B cell (primary cell): ENCODE data around the gene ANKRD65. TPM values are rescaled to one million over a fixed set of nuclear protein-coding genes. Genes with fewer than 3 reads are reported as not detected.

Experiments
- ATAC-seq: fragments of 200-7000 bp; cut with Tn5 transposase; one replicate; pipeline ENCODE4 v1.10.0; 2021; ENCODE audit warnings: low read depth, mild to moderate bottlenecking, moderate number of reproducible peaks, moderate library complexity
- CTCF ChIA-PET: fragments of 350-600 bp; sonication (Branson Sonifier 250); formaldehyde crosslinking; loops from one replicate; lab custom pipeline; 2021; ENCODE audit warnings: antibody characterized with exemption, inconsistent platforms; lab: Charles Lee
- POLR2A ChIA-PET: fragments of 350-600 bp; sonication (Branson Sonifier 250); formaldehyde crosslinking; loops from one replicate; lab custom pipeline; 2021; ENCODE audit warnings: antibody characterized with exemption; lab: Charles Lee
- DNase-seq: peaks from one replicate; pipeline ENCODE4 v3.0.0; 2013
- H2AFZ ChIP-seq: 2 replicates; pipeline ENCODE4 v1.6.1; 2012; ENCODE audit warnings: mild to moderate bottlenecking, low read depth, low read length; ENCODE audit not compliant: insufficient read depth, poor library complexity, severe bottlenecking
- H3K27ac ChIP-seq, 2 donors: 1 replicate in 1 of 2; 2 replicates in 1 of 2; pipeline ENCODE4 v1.5.1; 2012 to 2013; ENCODE audit warnings: low read length in 2 of 2, mild to moderate bottlenecking in 2 of 2, moderate library complexity in 1 of 2
- H3K27me3 ChIP-seq, 4 experiments: fragments of 200-600 bp in 1 of 4; sonication (generic) in 1 of 4; replicated peaks in 1 of 4; 1 replicate in 2 of 4; 2 replicates in 2 of 4; pipeline versions ENCODE4 v1.6.1 to v1.7.0; 2013 to 2016; ENCODE audit warnings: low read length in 3 of 4, mild to moderate bottlenecking in 2 of 4, mixed read lengths in 1 of 4, moderate library complexity in 1 of 4; ENCODE audit not compliant: insufficient read depth in 4 of 4, control insufficient read depth in 3 of 4; ENCODE audit errors: control extremely low read depth in 1 of 4
- H3K36me3 ChIP-seq, 2 experiments: replicated peaks in 1 of 2; 1 replicate in 1 of 2; 2 replicates in 1 of 2; pipeline versions ENCODE4 v1.6.1 to v1.7.1; 2013; ENCODE audit warnings: low read length in 1 of 2; ENCODE audit not compliant: insufficient read depth in 2 of 2, control insufficient read depth in 1 of 2; ENCODE audit errors: control extremely low read depth in 1 of 2, extremely low read depth in 1 of 2
- H3K4me1 ChIP-seq, 2 donors: fragments of 200-600 bp in 1 of 2; sonication (generic) in 1 of 2; 1 replicate in 1 of 2; 2 replicates in 1 of 2; pipeline versions ENCODE4 v1.5.1 to v1.6.1; 2013 to 2017; ENCODE audit warnings: low read length in 2 of 2; ENCODE audit not compliant: control insufficient read depth in 2 of 2, insufficient read depth in 2 of 2
- H3K4me2 ChIP-seq: replicated peaks from 2 replicates; pipeline ENCODE3; 2012; ENCODE audit warnings: mild to moderate bottlenecking, low read depth, low read length; ENCODE audit not compliant: poor library complexity, severe bottlenecking
- H3K4me3 ChIP-seq, 5 experiments: fragments of 200-600 bp in 1 of 5; sonication (generic) in 1 of 5; 1 replicate in 3 of 5; 2 replicates in 2 of 5; pipeline versions ENCODE4 v1.5.1 to v1.7.0; 2011 to 2016; ENCODE audit warnings: low read length in 4 of 5, mild to moderate bottlenecking in 4 of 5, low read depth in 2 of 5, control low read depth in 1 of 5, moderate library complexity in 1 of 5; ENCODE audit not compliant: insufficient read depth in 1 of 5; ENCODE audit errors: control extremely low read depth in 1 of 5, extremely low read depth in 1 of 5
- H3K79me2 ChIP-seq: fragments of 200-600 bp; sonication (generic); one replicate; pipeline ENCODE4 v1.6.0; 2016; ENCODE audit warnings: low read length; ENCODE audit not compliant: control insufficient read depth, insufficient read depth
- H3K9ac ChIP-seq: fragments of 200-600 bp; sonication (generic); 2 replicates; pipeline ENCODE4 v1.6.1; 2017; ENCODE audit warnings: mild to moderate bottlenecking, low read length, moderate library complexity
- H3K9me3 ChIP-seq, 3 donors: one replicate each; pipeline versions ENCODE4 v1.6.1 to v1.7.1; 2013; ENCODE audit warnings: low read length in 2 of 3; ENCODE audit not compliant: control insufficient read depth in 2 of 3, insufficient read depth in 1 of 3; ENCODE audit errors: control extremely low read depth in 1 of 3
- H4K20me1 ChIP-seq: 2 replicates; pipeline ENCODE4 v1.6.0; 2012; ENCODE audit warnings: mild to moderate bottlenecking, low read length; ENCODE audit not compliant: insufficient read depth, control insufficient read depth, poor library complexity, severe bottlenecking
- H3K27ac Mint-ChIP-seq: one replicate; pipeline ENCODE4 v1.8.0; 2021; ENCODE audit warnings: mixed read lengths
- H3K27me3 Mint-ChIP-seq: one replicate; pipeline ENCODE4 v1.8.0; 2021; ENCODE audit warnings: mixed read lengths
- H3K4me1 Mint-ChIP-seq: one replicate; pipeline ENCODE4 v1.8.0; 2021; ENCODE audit warnings: mixed read lengths
- H3K4me3 Mint-ChIP-seq: one replicate; pipeline ENCODE4 v1.8.0; 2021; ENCODE audit warnings: mixed read lengths
- H3K9me3 Mint-ChIP-seq: one replicate; pipeline ENCODE4 v1.8.0; 2022; ENCODE audit warnings: mixed read lengths; ENCODE audit not compliant: insufficient read depth
- EZH2 ChIP-seq: IDR thresholded peaks from 2 replicates; pipeline ENCODE4 v1.6.1; 2012; ENCODE audit warnings: borderline replicate concordance, low read depth, mild to moderate bottlenecking, moderate library complexity, low read length; ENCODE audit not compliant: insufficient read depth, poor library complexity, severe bottlenecking
- WGBS: methylation state at CpG from one replicate; pipeline ENCODE4 v1.1.5; 2013; ENCODE audit warnings: missing lambda C conversion rate; ENCODE audit not compliant: insufficient coverage; 5-methylcytosine and 5-hydroxymethylcytosine counted together
- intact Hi-C: fragments of 100-400 bp; cut with micrococcal nuclease; formaldehyde crosslinking; loops from one replicate; pipeline ENCODE4 v1.10.0; 2022
- polyA plus RNA-seq: library from polyadenylated mRNA; depleted of rRNA; stranded (reverse); fragments of >200 nt; gene quantifications from 2 replicates; pipeline ENCODE4 v1.2.3, GENCODE V29; 2012
- total RNA-seq, 2 donors: library from RNA; stranded (reverse); fragments of 120-200 nt in 1 of 2; gene quantifications; 1 replicate in 1 of 2; 2 replicates in 1 of 2; pipeline versions ENCODE4 v1.2.3 to v1.2.4, GENCODE V29; 2013 to 2022
- TF ChIP-seq, protein P1 (sequence below): fragments of 200-600 bp; IDR thresholded peaks from one replicate; pipeline ENCODE4 v1.8.0; 2022; ENCODE audit warnings: antibody characterized with exemption, mild to moderate bottlenecking

The ANKRD65 gene
- total and polyA plus RNA-seq, 2 donors (not counting 1 experiment from before 2014, with no cell fraction given) = 0.12 TPM; not detected in 1

DNA sequence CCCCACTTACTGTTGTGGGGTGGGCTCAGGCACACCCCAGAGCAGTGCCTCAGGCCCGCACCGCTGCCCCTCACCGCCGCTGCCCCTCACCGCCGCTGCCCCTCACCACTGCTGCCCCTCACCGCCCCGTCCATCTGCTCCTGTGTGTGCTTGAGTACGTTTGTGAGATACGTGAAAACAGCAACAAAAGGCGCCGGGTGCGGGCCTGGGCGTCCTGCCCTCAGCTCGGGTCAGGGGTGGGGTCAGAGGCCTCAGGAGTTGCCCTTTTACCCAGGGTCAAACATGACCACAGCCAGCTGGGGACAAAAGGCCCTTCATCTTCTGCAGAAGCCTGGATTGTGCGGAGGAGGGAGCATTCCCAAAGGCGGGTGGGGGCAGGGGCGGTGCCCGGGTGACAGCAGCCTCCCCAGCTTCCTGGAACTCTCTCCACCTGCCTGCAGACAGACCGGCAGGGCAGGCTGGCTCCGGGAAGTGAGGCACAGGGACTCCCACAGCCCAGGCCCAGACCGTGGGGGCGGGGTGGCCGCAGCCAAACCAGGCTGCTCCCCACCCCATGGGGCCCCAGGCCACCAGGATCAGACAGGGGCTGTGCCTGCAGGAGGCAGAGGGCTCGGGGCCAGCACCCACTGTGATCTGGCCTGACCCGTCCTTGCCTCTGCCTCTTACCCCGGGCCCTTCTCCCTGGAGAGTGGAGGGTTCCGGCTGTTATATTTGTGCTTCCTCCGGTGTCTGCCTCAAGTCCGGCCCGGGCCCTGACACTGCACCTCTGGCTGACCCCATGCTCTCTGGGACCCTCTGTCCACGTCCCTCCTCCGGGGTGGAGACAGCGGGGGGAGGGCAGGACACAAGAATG lies 12.1 kb upstream of the ANKRD65 start:
- intact Hi-C loops = no loop called here
- Histone ChIP-seq H3K79me2 (no peaks in the 10 kb centered on the region), H4K20me1 (no peaks in the 10 kb centered on the region), H3K27me3 (peaks cover 0 to 70% (median 34%) of the 10 kb centered on the region in 4 experiments), H3K4me1 (peaks cover 35% of the 10 kb centered on the region in 2 donors), H3K9me3 (peaks cover 0 to 32% (median 0%) of the 10 kb centered on the region in 3 donors), H3K4me3 (no peak overlapping the region), H3K27ac (no peak overlapping the region), H3K9ac (no peak overlapping the region), H3K36me3 (no peaks in the 10 kb centered on the region), H3K4me2 (peak overlapping the region; percentile 86), H2AFZ (peak overlapping the region; percentile 14)
- TF ChIP-seq, protein P1, sequence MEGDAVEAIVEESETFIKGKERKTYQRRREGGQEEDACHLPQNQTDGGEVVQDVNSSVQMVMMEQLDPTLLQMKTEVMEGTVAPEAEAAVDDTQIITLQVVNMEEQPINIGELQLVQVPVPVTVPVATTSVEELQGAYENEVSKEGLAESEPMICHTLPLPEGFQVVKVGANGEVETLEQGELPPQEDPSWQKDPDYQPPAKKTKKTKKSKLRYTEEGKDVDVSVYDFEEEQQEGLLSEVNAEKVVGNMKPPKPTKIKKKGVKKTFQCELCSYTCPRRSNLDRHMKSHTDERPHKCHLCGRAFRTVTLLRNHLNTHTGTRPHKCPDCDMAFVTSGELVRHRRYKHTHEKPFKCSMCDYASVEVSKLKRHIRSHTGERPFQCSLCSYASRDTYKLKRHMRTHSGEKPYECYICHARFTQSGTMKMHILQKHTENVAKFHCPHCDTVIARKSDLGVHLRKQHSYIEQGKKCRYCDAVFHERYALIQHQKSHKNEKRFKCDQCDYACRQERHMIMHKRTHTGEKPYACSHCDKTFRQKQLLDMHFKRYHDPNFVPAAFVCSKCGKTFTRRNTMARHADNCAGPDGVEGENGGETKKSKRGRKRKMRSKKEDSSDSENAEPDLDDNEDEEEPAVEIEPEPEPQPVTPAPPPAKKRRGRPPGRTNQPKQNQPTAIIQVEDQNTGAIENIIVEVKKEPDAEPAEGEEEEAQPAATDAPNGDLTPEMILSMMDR = no peak
- TF ChIP-seq EZH2 = no peak
- POLR2A ChIA-PET = no interaction called here
- peaks cover 14% of the 10 kb centered on the region for H3K4me1 Mint-ChIP-seq
- WGBS = 42% methylated on average over 32 of the region's 34 CpGs
- CTCF ChIA-PET = no interaction called here
- no peak overlapping the region for H3K27ac Mint-ChIP-seq
- DNase-seq = peak; percentile 42
- ATAC-seq = no peak
- no peaks in the 10 kb centered on the region for H3K9me3 Mint-ChIP-seq
- H3K27me3 Mint-ChIP-seq = peaks cover 29% of the 10 kb centered on the region
- no peak overlapping the region for H3K4me3 Mint-ChIP-seq
